ENCODE measurements around the gene NLRP3. TPM values are rescaled to one million over a fixed set of nuclear protein-coding genes. Genes with fewer than 3 reads are reported as not detected.
A peak's percentile ranks its signal among the peaks of the same experiment; 100 is the strongest.

The NLRP3 gene
- total and polyA plus RNA-seq, 10 of the 15 experiments (the other 5 are each of a cell fraction or from before 2014, with no cell fraction given), result 1.8 to 10.4 (median 5.0) TPM

GRCh38 chr1:247401310-247402119 lies 14.5 kb upstream of the NLRP3 start (continued):
- TF ChIP-seq CTCF (IDR thresholded peaks at IDR 0.05 in 2 of 3, conservative IDR thresholded peaks at IDR 0.05 in 1 of 3; ENCODE audit: control insufficient read depth in 2 of 3, extremely low read depth in 1 of 3, insufficient read depth in 1 of 3, low read depth in 3 of 3, low read length in 3 of 3), result no peak
- TF ChIP-seq NKRF (conservative IDR thresholded peaks at IDR 0.05), result no peak
- TF ChIP-seq MTA2 (IDR thresholded peaks at IDR 0.05; ENCODE audit: low read depth), result 0 out of 2 replicates have a peak, but pooled peaks have one; percentile 11
- TF ChIP-seq BCLAF1 (IDR thresholded peaks at IDR 0.05), result no peak
- no peak for TF ChIP-seq ZBTB11 (CRISPR knock-in tag; IDR thresholded peaks at IDR 0.05)
- 0 out of 2 replicates have a peak, but pooled peaks have one; percentile 38 for TF ChIP-seq TCF12 (IDR thresholded peaks at IDR 0.05; ENCODE audit: low read depth, low read length)
- TF ChIP-seq SREBF1 (IDR thresholded peaks at IDR 0.05; ENCODE audit: low read length), result no peak
